Nephron (organoid): Measurements from ENCODE around the gene CARD16.

Experiments
- H3K27ac Mint-ChIP-seq, 3 experiments: 2 replicates each; pipeline ENCODE4 v1.8.0; 2020; ENCODE audit warnings: mixed read lengths in 3 of 3, mild to moderate bottlenecking in 2 of 3, moderate library complexity in 1 of 3
- H3K27me3 Mint-ChIP-seq: 2 replicates; pipeline ENCODE4 v1.8.0; 2021; ENCODE audit warnings: low read depth, mild to moderate bottlenecking, moderate library complexity, mixed read lengths
- H3K36me3 Mint-ChIP-seq: 2 replicates; pipeline ENCODE4 v1.8.0; 2020; ENCODE audit warnings: low read depth, mixed read lengths
- H3K4me1 Mint-ChIP-seq: 2 replicates; pipeline ENCODE4 v1.8.0; 2020; ENCODE audit warnings: mixed read lengths
- H3K4me3 Mint-ChIP-seq, 3 experiments: 2 replicates each; pipeline ENCODE4 v1.8.0; 2020; ENCODE audit warnings: mild to moderate bottlenecking in 3 of 3, mixed read lengths in 3 of 3, moderate library complexity in 2 of 3
- H3K9me3 Mint-ChIP-seq: 2 replicates; pipeline ENCODE4 v1.8.0; 2020; ENCODE audit warnings: mixed read lengths
- CTCF ChIP-seq, 3 experiments: fragments of 200-600 bp; sonication (generic); IDR thresholded peaks; one replicate each; pipeline ENCODE4 v1.5.0; 2021; ENCODE audit warnings: antibody characterized with exemption in 3 of 3; ENCODE audit not compliant: unreplicated experiment in 3 of 3

Gene CARD16

GRCh38 chr11:105000167-105000566 is 45.0 kb downstream of the CARD16 start:
- TF ChIP-seq CTCF (IDR thresholded peaks at IDR 0.05; ENCODE audit: unreplicated experiment in 3 of 3), result no peak
- H3K27me3 Mint-ChIP-seq, result no peaks in the 10 kb centered on the region

GRCh38 chr11:104999721-105000120 is 45.4 kb downstream of the CARD16 start:
- peaks cover 3% of the 10 kb centered on the region for H3K9me3 Mint-ChIP-seq
- H3K4me3 Mint-ChIP-seq, result no peak overlapping the region
- no peak overlapping the region for H3K27ac Mint-ChIP-seq
- H3K36me3 Mint-ChIP-seq, result no peaks in the 10 kb centered on the region
- H3K4me1 Mint-ChIP-seq, result no peaks in the 10 kb centered on the region
- no peak for TF ChIP-seq CTCF (IDR thresholded peaks at IDR 0.05; ENCODE audit: unreplicated experiment in 3 of 3)
- H3K27me3 Mint-ChIP-seq, result no peaks in the 10 kb centered on the region

More at GRCh38 chr11:105000167-105000566, 45.0 kb downstream of the CARD16 start:
- no peak overlapping the region for H3K4me3 Mint-ChIP-seq
- no peaks in the 10 kb centered on the region for H3K36me3 Mint-ChIP-seq
- H3K4me1 Mint-ChIP-seq, result no peaks in the 10 kb centered on the region
- H3K9me3 Mint-ChIP-seq, result peaks cover 3% of the 10 kb centered on the region
- H3K27ac Mint-ChIP-seq, result no peak overlapping the region

- Mint-ChIP-seq H3K27ac (no peak overlapping the region), H3K4me3 (no peak overlapping the region), H3K36me3 (no peaks in the 10 kb centered on the region), H3K9me3 (peaks cover 3% of the 10 kb centered on the region), H3K27me3 (no peaks in the 10 kb centered on the region), H3K4me1 (no peaks in the 10 kb centered on the region)
- TF ChIP-seq CTCF (IDR thresholded peaks at IDR 0.05; ENCODE audit: unreplicated experiment in 3 of 3), result no peak
These were observed 47.8 kb downstream of the CARD16 start for GRCh38 chr11:104997288-104997687.

GRCh38 chr11:104995001-104995408 is 50.1 kb downstream of the CARD16 start:
- H3K27me3 Mint-ChIP-seq, result peaks cover 3% of the 10 kb centered on the region
- no peak for TF ChIP-seq CTCF (IDR thresholded peaks at IDR 0.05; ENCODE audit: unreplicated experiment in 3 of 3)
- H3K9me3 Mint-ChIP-seq, result no peaks in the 10 kb centered on the region
- no peaks in the 10 kb centered on the region for H3K36me3 Mint-ChIP-seq
- no peaks in the 10 kb centered on the region for H3K4me1 Mint-ChIP-seq
- H3K27ac Mint-ChIP-seq, result no peak overlapping the region
- H3K4me3 Mint-ChIP-seq, result no peak overlapping the region

GRCh38 chr11:104992781-104993180 is 52.4 kb downstream of the CARD16 start:
- Mint-ChIP-seq H3K9me3 (peaks cover 8% of the 10 kb centered on the region), H3K27me3 (peaks cover 3% of the 10 kb centered on the region), H3K27ac (no peak overlapping the region), H3K4me1 (no peaks in the 10 kb centered on the region), H3K4me3 (no peak overlapping the region), H3K36me3 (peaks cover 4% of the 10 kb centered on the region)
- TF ChIP-seq CTCF (IDR thresholded peaks at IDR 0.05; ENCODE audit: unreplicated experiment in 3 of 3), result no peak

- TF ChIP-seq CTCF (IDR thresholded peaks at IDR 0.05; ENCODE audit: unreplicated experiment in 3 of 3), result no peak
- H3K4me3 Mint-ChIP-seq, result no peak overlapping the region
- no peak overlapping the region for H3K27ac Mint-ChIP-seq
- H3K36me3 Mint-ChIP-seq, result peaks cover 4% of the 10 kb centered on the region
- no peaks in the 10 kb centered on the region for H3K4me1 Mint-ChIP-seq
- peaks cover 3% of the 10 kb centered on the region for H3K27me3 Mint-ChIP-seq
- H3K9me3 Mint-ChIP-seq, result peaks cover 11% of the 10 kb centered on the region
These were observed 53.1 kb downstream of the CARD16 start for GRCh38 chr11:104991994-104992393.
